ENCODE results near the gene RELL1. TPM values are rescaled to one million over a fixed set of nuclear protein-coding genes. Genes with fewer than 3 reads are reported as not detected.

Gene RELL1
- total RNA-seq, 1 donor = 61.2 TPM

DNA sequence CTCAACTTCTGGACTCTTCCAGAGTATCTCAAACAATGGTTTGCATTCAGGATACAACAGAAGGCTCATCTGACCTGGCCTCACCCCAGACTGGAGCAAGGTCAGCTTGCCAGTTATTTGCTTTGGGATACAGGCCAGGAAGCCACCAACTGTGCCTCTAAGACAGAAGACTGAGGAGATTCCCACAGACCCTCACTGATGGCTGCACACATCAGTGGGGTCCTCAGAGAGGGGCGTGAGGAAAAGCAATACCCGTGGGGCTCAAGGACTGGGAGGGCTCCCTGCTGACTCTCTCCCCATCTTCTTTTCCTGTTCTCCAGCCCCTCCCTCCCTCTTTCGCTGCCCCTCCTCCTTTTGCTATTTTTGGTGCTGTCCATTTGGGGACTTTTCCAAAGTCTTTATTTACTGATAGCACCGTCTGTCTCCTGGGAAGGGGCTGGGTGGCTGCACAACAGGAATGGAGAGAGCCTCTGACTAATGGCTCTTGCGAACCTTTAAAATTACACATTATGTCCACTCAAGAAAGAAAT is 23.2 kb downstream of the RELL1 start:
- H3K9me3 ChIP-seq (ENCODE audit: low read depth, low read length) = no peaks in the 10 kb centered on the region
- no peaks in the 10 kb centered on the region for H3K27me3 ChIP-seq (ENCODE audit: insufficient read depth, low read length)
- H4K20me1 ChIP-seq (ENCODE audit: insufficient read depth, low read length) = no peaks in the 10 kb centered on the region
- peaks cover 28% of the 10 kb centered on the region for H3K79me2 ChIP-seq (ENCODE audit: insufficient read depth, low read length)
- DNase-seq (ENCODE audit: insufficient read length, low spot score, missing footprints) = no peak
- H3K4me2 ChIP-seq (ENCODE audit: insufficient read depth, low read length) = no peak overlapping the region
- H3K4me1 ChIP-seq (ENCODE audit: insufficient read depth, low read length) = peaks cover 39% of the 10 kb centered on the region
- no peak overlapping the region for H3K4me3 ChIP-seq (ENCODE audit: insufficient read depth, low read length)
- no peak overlapping the region for H2AFZ ChIP-seq (ENCODE audit: low read length)
- no peaks in the 10 kb centered on the region for H3K36me3 ChIP-seq (ENCODE audit: insufficient read depth, low read length)
- H3K27ac ChIP-seq (ENCODE audit: low read depth, low read length) = no peak overlapping the region
- TF ChIP-seq, protein P1, sequence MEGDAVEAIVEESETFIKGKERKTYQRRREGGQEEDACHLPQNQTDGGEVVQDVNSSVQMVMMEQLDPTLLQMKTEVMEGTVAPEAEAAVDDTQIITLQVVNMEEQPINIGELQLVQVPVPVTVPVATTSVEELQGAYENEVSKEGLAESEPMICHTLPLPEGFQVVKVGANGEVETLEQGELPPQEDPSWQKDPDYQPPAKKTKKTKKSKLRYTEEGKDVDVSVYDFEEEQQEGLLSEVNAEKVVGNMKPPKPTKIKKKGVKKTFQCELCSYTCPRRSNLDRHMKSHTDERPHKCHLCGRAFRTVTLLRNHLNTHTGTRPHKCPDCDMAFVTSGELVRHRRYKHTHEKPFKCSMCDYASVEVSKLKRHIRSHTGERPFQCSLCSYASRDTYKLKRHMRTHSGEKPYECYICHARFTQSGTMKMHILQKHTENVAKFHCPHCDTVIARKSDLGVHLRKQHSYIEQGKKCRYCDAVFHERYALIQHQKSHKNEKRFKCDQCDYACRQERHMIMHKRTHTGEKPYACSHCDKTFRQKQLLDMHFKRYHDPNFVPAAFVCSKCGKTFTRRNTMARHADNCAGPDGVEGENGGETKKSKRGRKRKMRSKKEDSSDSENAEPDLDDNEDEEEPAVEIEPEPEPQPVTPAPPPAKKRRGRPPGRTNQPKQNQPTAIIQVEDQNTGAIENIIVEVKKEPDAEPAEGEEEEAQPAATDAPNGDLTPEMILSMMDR (IDR thresholded peaks at IDR 0.05; ENCODE audit: extremely low read depth, low read depth, low read length) = no peak

DNA sequence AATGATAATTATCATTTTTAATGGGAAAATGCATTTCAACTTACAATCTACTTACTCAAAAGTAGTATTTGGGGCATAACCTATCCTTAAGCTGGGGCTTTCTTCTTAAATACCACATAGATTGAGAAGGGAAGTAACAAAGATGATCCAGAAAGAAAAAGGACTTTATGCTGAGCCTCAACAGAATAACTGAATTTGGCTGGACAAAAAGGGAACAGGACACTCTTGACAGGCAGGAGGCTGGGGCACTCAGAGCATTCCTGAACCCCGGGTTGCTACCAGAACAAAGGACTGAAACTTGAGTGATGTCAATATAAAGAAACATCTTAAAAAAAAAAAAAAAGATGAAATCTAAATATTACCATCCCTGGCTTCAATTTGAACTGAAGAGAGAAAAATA is 23.9 kb downstream of the RELL1 start:
- no peaks in the 10 kb centered on the region for H3K36me3 ChIP-seq (ENCODE audit: insufficient read depth, low read length)
- H3K4me2 ChIP-seq (ENCODE audit: insufficient read depth, low read length) = no peak overlapping the region
- H3K79me2 ChIP-seq (ENCODE audit: insufficient read depth, low read length) = peaks cover 30% of the 10 kb centered on the region
- H3K9me3 ChIP-seq (ENCODE audit: low read depth, low read length) = no peaks in the 10 kb centered on the region
- peaks cover 35% of the 10 kb centered on the region for H3K4me1 ChIP-seq (ENCODE audit: insufficient read depth, low read length)
- no peak overlapping the region for H3K27ac ChIP-seq (ENCODE audit: low read depth, low read length)
- no peak overlapping the region for H3K4me3 ChIP-seq (ENCODE audit: insufficient read depth, low read length)
- DNase-seq (ENCODE audit: insufficient read length, low spot score, missing footprints) = no peak
- no peaks in the 10 kb centered on the region for H4K20me1 ChIP-seq (ENCODE audit: insufficient read depth, low read length)
- H2AFZ ChIP-seq (ENCODE audit: low read length) = no peak overlapping the region
- TF ChIP-seq, protein P1 (IDR thresholded peaks at IDR 0.05; ENCODE audit: extremely low read depth, low read depth, low read length) = no peak
- no peaks in the 10 kb centered on the region for H3K27me3 ChIP-seq (ENCODE audit: insufficient read depth, low read length)

DNA sequence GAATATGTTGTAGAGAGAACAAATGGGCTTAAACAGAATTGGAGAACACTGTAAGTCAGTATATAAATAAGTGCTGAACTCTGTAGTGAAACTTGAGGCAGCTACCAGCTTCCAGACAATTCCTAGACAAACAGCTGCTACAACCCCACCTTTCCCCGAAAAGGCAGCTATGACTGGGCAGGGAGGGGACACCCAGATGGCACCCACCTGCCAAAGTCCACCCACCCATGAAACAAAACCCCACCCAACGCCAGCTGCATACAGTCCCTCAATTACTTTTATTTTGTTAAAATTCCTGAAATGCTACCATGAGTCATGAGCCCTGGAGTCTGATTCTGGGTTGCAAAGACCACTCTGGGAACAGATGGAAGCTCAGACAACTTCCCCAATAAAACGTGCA is 24.4 kb downstream of the RELL1 start:
- Histone ChIP-seq H3K27me3 (ENCODE audit: insufficient read depth, low read length) (no peaks in the 10 kb centered on the region), H3K4me1 (ENCODE audit: insufficient read depth, low read length) (peaks cover 30% of the 10 kb centered on the region), H3K79me2 (ENCODE audit: insufficient read depth, low read length) (peaks cover 32% of the 10 kb centered on the region), H4K20me1 (ENCODE audit: insufficient read depth, low read length) (no peaks in the 10 kb centered on the region), H2AFZ (ENCODE audit: low read length) (no peak overlapping the region), H3K4me2 (ENCODE audit: insufficient read depth, low read length) (no peak overlapping the region), H3K27ac (ENCODE audit: low read depth, low read length) (no peak overlapping the region), H3K9me3 (ENCODE audit: low read depth, low read length) (no peaks in the 10 kb centered on the region), H3K36me3 (ENCODE audit: insufficient read depth, low read length) (no peaks in the 10 kb centered on the region), H3K4me3 (ENCODE audit: insufficient read depth, low read length) (no peak overlapping the region)
- TF ChIP-seq, protein P1 (IDR thresholded peaks at IDR 0.05; ENCODE audit: extremely low read depth, low read depth, low read length) = no peak
- peak; percentile 47 for DNase-seq (ENCODE audit: insufficient read length, low spot score, missing footprints)

DNA sequence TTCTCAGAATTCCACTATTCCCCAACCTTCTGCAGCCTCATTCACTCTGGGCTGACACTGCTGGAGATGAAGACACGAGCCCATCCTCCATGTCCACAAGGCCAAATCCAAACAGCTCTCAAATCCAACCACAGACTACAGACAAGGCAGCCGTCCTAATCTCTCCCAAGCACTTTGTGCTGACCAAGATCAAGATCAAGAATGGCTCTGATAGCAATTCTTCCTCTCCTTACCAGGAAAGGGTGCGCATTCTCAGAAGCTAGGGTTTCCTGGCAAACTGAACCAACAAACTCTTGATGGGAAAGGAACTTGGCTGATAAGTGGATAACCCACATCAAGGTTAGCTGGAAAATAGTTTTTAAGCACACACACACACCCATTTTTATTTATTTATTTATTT is 26.5 kb downstream of the RELL1 start:
- Histone ChIP-seq H3K27me3 (ENCODE audit: insufficient read depth, low read length) (no peaks in the 10 kb centered on the region), H3K27ac (ENCODE audit: low read depth, low read length) (no peak overlapping the region), H3K36me3 (ENCODE audit: insufficient read depth, low read length) (no peaks in the 10 kb centered on the region), H3K9me3 (ENCODE audit: low read depth, low read length) (no peaks in the 10 kb centered on the region), H3K4me1 (ENCODE audit: insufficient read depth, low read length) (peaks cover 16% of the 10 kb centered on the region), H3K4me3 (ENCODE audit: insufficient read depth, low read length) (no peak overlapping the region), H2AFZ (ENCODE audit: low read length) (no peak overlapping the region), H3K4me2 (ENCODE audit: insufficient read depth, low read length) (no peak overlapping the region), H3K79me2 (ENCODE audit: insufficient read depth, low read length) (peaks cover 28% of the 10 kb centered on the region), H4K20me1 (ENCODE audit: insufficient read depth, low read length) (no peaks in the 10 kb centered on the region)
- TF ChIP-seq, protein P1 (IDR thresholded peaks at IDR 0.05; ENCODE audit: extremely low read depth, low read depth, low read length) = no peak
- no peak for DNase-seq (ENCODE audit: insufficient read length, low spot score, missing footprints)
